GM10248 (cell line): ENCODE measurements around the gene ICA1.

ENCODE experiments used
- CTCF ChIA-PET: fragments of 300-600 bp; sonication (Branson Sonifier 250); formaldehyde crosslinking; extraction: SDS; loops from one replicate; lab custom pipeline; 2021; ENCODE audit warnings: antibody characterized with exemption; lab: Yijun Ruan, JAX
- POLR2A ChIA-PET: fragments of 350-650 bp; sonication (Branson Sonifier 250); formaldehyde crosslinking; extraction: SDS; loops from one replicate; lab custom pipeline; 2020; ENCODE audit warnings: antibody characterized with exemption; lab: Yijun Ruan, JAX
- DNase-seq: peaks from one replicate; pipeline ENCODE4 v3.0.0; 2012; ENCODE audit errors: extremely low spot score
- TF ChIP-seq, protein P1 (sequence below): IDR thresholded peaks from 2 replicates; pipeline ENCODE4 v1.5.1; 2012; ENCODE audit warnings: mild to moderate bottlenecking, low read depth; ENCODE audit errors: extremely low read depth, missing control alignments, control extremely low read depth

ICA1 gene

DNA sequence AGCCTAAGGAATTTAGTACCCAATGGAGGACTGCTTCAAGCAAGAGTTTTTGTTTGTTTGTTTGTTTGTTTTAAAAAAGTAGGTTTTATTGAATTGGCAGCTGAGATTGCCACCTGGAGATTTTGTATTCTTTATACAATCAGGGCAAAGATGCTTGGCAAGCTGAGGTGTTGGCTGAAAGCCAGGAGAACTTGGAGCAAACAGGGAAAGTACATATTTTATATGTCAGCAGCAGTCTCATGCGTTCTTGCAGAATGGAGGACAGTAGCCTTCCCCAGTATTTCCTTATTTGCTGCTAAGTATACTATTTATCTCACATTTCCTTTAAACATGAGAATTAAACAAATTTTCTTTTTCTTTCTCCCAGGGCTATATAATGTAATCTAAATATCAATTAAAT lies 22.6 kb upstream of the ICA1 start:
- ChIA-PET CTCF (no interaction called here), POLR2A (no interaction called here)
- TF ChIP-seq, protein P1, sequence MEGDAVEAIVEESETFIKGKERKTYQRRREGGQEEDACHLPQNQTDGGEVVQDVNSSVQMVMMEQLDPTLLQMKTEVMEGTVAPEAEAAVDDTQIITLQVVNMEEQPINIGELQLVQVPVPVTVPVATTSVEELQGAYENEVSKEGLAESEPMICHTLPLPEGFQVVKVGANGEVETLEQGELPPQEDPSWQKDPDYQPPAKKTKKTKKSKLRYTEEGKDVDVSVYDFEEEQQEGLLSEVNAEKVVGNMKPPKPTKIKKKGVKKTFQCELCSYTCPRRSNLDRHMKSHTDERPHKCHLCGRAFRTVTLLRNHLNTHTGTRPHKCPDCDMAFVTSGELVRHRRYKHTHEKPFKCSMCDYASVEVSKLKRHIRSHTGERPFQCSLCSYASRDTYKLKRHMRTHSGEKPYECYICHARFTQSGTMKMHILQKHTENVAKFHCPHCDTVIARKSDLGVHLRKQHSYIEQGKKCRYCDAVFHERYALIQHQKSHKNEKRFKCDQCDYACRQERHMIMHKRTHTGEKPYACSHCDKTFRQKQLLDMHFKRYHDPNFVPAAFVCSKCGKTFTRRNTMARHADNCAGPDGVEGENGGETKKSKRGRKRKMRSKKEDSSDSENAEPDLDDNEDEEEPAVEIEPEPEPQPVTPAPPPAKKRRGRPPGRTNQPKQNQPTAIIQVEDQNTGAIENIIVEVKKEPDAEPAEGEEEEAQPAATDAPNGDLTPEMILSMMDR: no peak
- DNase-seq: no peak

DNA sequence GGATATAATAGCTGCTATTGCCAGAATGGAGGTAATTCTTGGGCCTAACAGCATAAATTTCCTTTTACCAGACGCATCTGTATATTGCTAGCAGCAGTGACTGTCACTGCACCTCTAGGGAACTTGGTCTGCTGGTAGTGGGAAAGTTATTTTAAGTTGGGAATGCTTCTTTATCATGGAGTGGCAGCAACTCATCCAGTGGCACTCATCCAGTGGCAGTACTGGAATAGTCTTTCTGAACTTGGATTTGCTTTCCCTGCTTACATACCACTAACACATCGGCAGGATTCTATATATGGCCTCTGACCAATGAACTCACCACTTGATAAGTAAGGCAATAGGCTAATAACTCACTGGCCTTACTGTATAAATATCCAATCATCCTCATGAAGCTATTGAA lies 22.0 kb upstream of the ICA1 start:
- no peak for DNase-seq
- ChIA-PET POLR2A (no interaction called here), CTCF (interaction anchor here (2.7 kb wide), 1 partner anchor 12 kb away, joined by 9 read pairs; no protein-coding TSS in a partner anchor)
- TF ChIP-seq, protein P1: no peak

DNA sequence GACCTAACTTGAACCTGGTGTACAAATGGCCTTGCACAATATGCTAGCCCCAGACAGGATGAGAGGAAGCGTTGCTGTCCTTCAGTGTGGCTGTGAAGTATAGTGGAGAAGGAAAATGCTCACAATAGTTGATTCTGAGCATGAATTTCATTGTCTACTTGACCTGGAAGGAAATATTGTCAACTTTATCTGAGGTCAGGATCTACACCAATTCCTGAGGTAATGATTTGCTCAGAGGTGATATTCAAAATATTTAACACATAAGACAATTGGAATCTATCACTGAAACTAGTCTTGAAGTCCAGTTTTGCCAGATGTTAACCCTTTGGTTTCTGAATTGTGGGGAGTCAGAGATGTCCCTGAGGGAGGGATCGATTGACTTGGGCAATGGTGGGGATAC lies 20.9 kb upstream of the ICA1 start:
- ChIA-PET CTCF (interaction anchor here (1.1 to 2.7 kb wide), 2 partner anchors 13 to 14 kb away, joined by 4 to 9 read pairs; no protein-coding TSS in a partner anchor), POLR2A (no interaction called here)
- DNase-seq: no peak
- TF ChIP-seq, protein P1: no peak

DNA sequence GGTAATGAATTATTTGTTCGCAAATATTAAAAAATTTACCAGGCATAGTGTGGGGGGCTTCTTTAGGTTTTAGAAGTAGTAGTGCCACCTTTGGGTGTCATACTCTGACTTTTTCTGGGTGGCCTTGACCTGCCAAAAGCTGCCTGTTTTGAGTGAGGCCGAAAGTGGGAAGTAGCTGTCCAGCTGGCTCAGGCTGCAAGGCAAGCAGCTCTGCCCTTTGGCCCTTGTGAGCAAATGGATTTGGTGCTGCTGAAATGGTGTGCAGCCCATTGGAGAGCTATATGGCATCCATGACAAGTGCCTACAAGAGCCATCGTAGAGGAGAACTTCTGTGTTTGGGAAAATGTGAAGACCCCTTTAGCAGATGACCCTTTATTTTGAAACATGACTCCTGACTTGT lies 20.2 kb upstream of the ICA1 start:
- POLR2A ChIA-PET: no interaction called here
- no peak for DNase-seq
- TF ChIP-seq, protein P1: no peak
- CTCF ChIA-PET: interaction anchor here (1.1 to 2.7 kb wide), 3 partner anchors 14 to 77 kb away, joined by 3 to 9 read pairs (median 4); no protein-coding TSS in a partner anchor

DNA sequence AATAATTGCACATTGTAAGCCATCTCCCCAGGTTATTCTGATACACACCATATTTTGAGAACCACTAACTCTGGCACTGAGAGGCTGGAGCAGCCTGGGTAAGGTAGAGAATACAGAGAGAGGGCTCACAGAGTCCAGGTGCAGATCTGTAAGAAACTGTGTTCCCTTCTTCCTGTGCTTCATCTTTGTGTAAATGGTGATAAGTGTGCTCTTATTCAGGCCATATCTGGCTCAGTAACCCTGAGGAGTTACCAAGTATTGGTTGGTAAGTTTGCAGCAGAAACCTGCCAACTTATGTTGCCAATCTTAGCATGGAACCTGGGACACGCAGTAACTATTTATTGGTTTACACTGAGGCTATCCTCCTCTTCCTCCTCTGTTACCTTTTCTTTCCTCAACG lies 16.2 kb upstream of the ICA1 start:
- TF ChIP-seq, protein P1: no peak
- POLR2A ChIA-PET: no interaction called here
- CTCF ChIA-PET: interaction anchor here (2.2 to 4.0 kb wide), 2 partner anchors 10 to 18 kb away, joined by 6 to 16 read pairs; no protein-coding TSS in a partner anchor
- no peak for DNase-seq

DNA sequence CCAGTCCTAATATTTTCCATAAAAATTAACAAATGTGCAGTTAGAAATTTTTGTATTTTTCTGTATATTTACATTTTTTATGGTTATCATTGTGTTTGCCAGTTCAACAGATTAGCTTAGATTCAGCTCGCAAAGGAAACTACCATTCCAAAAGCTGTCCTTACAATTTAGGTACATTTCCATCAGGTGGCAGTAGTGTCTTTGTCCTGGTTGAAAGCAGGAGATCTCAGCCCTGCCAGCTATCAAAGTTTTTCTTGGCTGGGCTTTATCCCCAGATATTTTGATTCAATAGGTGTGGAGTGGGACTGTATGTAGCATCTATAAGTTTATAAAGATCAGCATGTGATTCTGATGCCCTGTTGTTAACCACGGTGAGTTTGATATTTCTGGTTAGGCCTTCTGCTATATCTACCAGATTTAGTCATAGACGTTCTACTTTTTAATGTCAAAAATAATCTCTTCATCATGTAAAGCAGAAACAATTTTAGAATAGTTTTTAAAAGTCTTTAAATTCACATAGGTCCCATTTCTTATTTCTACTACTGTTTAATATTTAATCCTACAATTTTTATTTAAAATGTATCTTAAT lies 15.5 kb upstream of the ICA1 start:
- TF ChIP-seq, protein P1: no peak
- ChIA-PET CTCF (interaction anchor here (0.6 to 4.0 kb wide), 3 partner anchors 10 to 494 kb away, joined by 4 to 16 read pairs (median 6); no protein-coding TSS in a partner anchor), POLR2A (no interaction called here)
- no peak for DNase-seq
